ENCODE measurements around the gene LAMA2. TPM values are rescaled to one million over a fixed set of nuclear protein-coding genes. Genes with fewer than 3 reads are reported as not detected.

Gene LAMA2
- total RNA-seq, 1 donor from 2014 or later = 0.47 TPM

- Mint-ChIP-seq H3K4me3 (no peak overlapping the region), H3K36me3 (ENCODE audit: low read depth) (no peaks in the 10 kb centered on the region), H3K9me3 (no peaks in the 10 kb centered on the region), H3K27ac (ENCODE audit: unreplicated experiment) (no peak overlapping the region), H3K27me3 (ENCODE audit: low read depth) (no peaks in the 10 kb centered on the region), H3K4me1 (peaks cover 12% of the 10 kb centered on the region)
- TF ChIP-seq, protein P1, sequence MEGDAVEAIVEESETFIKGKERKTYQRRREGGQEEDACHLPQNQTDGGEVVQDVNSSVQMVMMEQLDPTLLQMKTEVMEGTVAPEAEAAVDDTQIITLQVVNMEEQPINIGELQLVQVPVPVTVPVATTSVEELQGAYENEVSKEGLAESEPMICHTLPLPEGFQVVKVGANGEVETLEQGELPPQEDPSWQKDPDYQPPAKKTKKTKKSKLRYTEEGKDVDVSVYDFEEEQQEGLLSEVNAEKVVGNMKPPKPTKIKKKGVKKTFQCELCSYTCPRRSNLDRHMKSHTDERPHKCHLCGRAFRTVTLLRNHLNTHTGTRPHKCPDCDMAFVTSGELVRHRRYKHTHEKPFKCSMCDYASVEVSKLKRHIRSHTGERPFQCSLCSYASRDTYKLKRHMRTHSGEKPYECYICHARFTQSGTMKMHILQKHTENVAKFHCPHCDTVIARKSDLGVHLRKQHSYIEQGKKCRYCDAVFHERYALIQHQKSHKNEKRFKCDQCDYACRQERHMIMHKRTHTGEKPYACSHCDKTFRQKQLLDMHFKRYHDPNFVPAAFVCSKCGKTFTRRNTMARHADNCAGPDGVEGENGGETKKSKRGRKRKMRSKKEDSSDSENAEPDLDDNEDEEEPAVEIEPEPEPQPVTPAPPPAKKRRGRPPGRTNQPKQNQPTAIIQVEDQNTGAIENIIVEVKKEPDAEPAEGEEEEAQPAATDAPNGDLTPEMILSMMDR (conservative IDR thresholded peaks at IDR 0.05) = peak; percentile 27
- DNase-seq (ENCODE audit: low read depth, low spot score) = no peak
Measured at GRCh38 chr6:129252377-129253071, 369.6 kb downstream of the LAMA2 start.

GRCh38 chr6:129253242-129253641 is 370.3 kb downstream of the LAMA2 start:
- Mint-ChIP-seq H3K36me3 (ENCODE audit: low read depth) (no peaks in the 10 kb centered on the region), H3K9me3 (no peaks in the 10 kb centered on the region), H3K27ac (ENCODE audit: unreplicated experiment) (no peak overlapping the region), H3K4me3 (no peak overlapping the region), H3K27me3 (ENCODE audit: low read depth) (no peaks in the 10 kb centered on the region), H3K4me1 (peaks cover 12% of the 10 kb centered on the region)
- TF ChIP-seq, protein P1 (conservative IDR thresholded peaks at IDR 0.05) = no peak
- DNase-seq (ENCODE audit: low read depth, low spot score) = no peak

DNA sequence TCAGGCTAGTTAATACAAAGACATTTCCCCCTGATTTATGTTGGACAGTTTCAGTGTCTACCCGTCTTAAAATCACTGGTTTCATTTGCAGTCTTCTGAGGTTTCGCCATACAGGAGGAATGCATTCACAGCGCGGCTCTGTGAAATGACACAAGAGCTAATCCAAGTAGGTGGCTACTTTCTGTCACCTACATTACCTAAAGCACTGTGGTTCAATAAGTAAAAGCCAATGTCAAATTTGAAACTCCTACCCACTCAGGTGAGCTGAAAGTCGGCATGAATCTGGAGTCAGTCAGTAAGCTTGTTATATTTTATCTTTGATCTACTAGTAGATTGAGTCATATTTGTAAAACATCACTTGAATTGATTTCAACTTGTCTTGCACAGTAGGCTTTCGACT is 370.8 kb downstream of the LAMA2 start:
- H3K4me1 Mint-ChIP-seq = peaks cover 12% of the 10 kb centered on the region
- H3K9me3 Mint-ChIP-seq = no peaks in the 10 kb centered on the region
- no peaks in the 10 kb centered on the region for H3K27me3 Mint-ChIP-seq (ENCODE audit: low read depth)
- no peak overlapping the region for H3K4me3 Mint-ChIP-seq
- TF ChIP-seq, protein P1 (conservative IDR thresholded peaks at IDR 0.05) = no peak
- H3K27ac Mint-ChIP-seq (ENCODE audit: unreplicated experiment) = no peak overlapping the region
- DNase-seq (ENCODE audit: low read depth, low spot score) = no peak
- H3K36me3 Mint-ChIP-seq (ENCODE audit: low read depth) = no peaks in the 10 kb centered on the region

DNA sequence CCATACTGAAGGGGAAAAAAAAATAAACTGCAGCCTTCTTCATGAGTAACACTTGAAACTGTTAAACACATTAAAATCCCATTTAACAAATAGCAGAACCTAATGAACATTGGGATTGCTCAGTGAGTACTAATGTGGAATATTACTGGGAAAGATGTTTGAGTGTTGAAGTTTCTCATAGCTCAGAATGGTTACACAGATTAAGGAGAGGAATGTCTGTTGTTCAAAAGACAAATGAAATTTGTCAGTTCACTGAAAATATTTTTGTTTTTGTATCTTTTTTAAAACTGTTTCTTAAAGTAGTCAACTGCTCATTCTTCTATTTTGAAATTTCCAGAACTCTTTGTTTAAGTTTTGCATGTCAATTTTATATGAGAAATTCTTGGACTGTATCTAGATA is 374.3 kb downstream of the LAMA2 start:
- no peaks in the 10 kb centered on the region for H3K36me3 Mint-ChIP-seq (ENCODE audit: low read depth)
- H3K4me1 Mint-ChIP-seq = peaks cover 9% of the 10 kb centered on the region
- DNase-seq (ENCODE audit: low read depth, low spot score) = no peak
- no peak overlapping the region for H3K4me3 Mint-ChIP-seq
- H3K9me3 Mint-ChIP-seq = no peaks in the 10 kb centered on the region
- no peak overlapping the region for H3K27ac Mint-ChIP-seq (ENCODE audit: unreplicated experiment)
- no peaks in the 10 kb centered on the region for H3K27me3 Mint-ChIP-seq (ENCODE audit: low read depth)
- TF ChIP-seq, protein P1 (conservative IDR thresholded peaks at IDR 0.05) = no peak

DNA sequence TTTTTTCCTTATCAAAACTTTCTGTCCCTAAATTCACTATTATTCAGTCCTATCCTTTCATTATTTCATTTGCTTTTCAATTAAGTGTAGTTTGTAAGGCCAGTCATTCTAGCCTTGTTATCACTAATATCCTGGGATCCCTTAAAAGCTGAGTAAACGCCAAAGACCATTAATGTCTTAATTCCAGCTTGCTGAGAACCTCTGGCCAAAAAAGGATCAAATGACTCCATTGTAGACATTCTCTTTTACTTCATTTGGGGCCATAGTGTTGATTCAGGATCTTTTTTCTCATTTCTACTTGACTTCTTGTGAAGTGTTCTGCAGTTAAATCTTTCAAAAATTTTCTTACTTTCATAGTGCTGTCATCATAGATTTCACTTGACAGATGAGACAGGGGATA is 379.7 kb downstream of the LAMA2 start:
- no peak for DNase-seq (ENCODE audit: low read depth, low spot score)
- Mint-ChIP-seq H3K4me1 (peaks cover 4% of the 10 kb centered on the region), H3K9me3 (no peaks in the 10 kb centered on the region), H3K4me3 (no peak overlapping the region), H3K27ac (ENCODE audit: unreplicated experiment) (no peak overlapping the region), H3K27me3 (ENCODE audit: low read depth) (no peaks in the 10 kb centered on the region), H3K36me3 (ENCODE audit: low read depth) (no peaks in the 10 kb centered on the region)
- TF ChIP-seq, protein P1 (conservative IDR thresholded peaks at IDR 0.05) = no peak
